ENCODE data around the gene TNFAIP1.

Gene TNFAIP1

GRCh38 chr17:28345419-28346198 is 10.0 kb downstream of the TNFAIP1 start:
- Mint-ChIP-seq H3K36me3 (ENCODE audit: low read depth) (peaks cover 41% of the 10 kb centered on the region), H3K4me1 (ENCODE audit: low read depth) (peaks cover 2% of the 10 kb centered on the region), H3K9me3 (no peaks in the 10 kb centered on the region), H3K27ac (no peak overlapping the region), H3K4me3 (no peak overlapping the region), H3K27me3 (ENCODE audit: low read depth) (no peaks in the 10 kb centered on the region)

GRCh38 chr17:28346199-28346580 is 10.6 kb downstream of the TNFAIP1 start:
- H3K27ac Mint-ChIP-seq, result no peak overlapping the region
- H3K4me3 Mint-ChIP-seq, result no peak overlapping the region
- no peaks in the 10 kb centered on the region for H3K9me3 Mint-ChIP-seq
- H3K4me1 Mint-ChIP-seq (ENCODE audit: low read depth), result peaks cover 2% of the 10 kb centered on the region
- H3K27me3 Mint-ChIP-seq (ENCODE audit: low read depth), result no peaks in the 10 kb centered on the region
- peaks cover 41% of the 10 kb centered on the region for H3K36me3 Mint-ChIP-seq (ENCODE audit: low read depth)

DNA sequence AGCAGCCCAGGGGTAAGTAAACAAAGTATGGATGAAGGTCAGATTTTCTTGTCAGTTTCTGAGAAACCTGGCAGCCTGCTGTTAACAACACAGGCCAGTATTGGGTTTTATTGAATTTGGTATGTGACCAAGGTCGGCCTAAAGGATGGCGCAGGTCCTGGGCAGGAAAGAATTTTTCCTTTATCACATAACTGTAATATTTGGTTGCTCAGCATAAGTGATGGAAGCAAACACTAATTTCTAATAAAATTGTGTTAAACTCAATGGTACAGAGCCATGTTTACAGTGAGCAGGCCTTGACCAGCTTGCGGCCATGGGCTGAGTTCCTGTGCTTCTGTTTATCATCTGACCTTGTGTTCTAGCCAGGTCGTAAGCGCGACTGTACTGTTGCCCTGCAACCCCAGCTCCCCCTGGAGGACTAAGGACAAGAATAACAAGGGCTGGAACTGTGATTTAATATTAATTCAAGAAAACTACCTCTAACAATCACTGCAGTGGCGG is 11.2 kb downstream of the TNFAIP1 start:
- H3K27ac Mint-ChIP-seq, result no peak overlapping the region
- no peaks in the 10 kb centered on the region for H3K9me3 Mint-ChIP-seq
- peaks cover 45% of the 10 kb centered on the region for H3K36me3 Mint-ChIP-seq (ENCODE audit: low read depth)
- no peaks in the 10 kb centered on the region for H3K27me3 Mint-ChIP-seq (ENCODE audit: low read depth)
- H3K4me3 Mint-ChIP-seq, result no peak overlapping the region
- peaks cover 2% of the 10 kb centered on the region for H3K4me1 Mint-ChIP-seq (ENCODE audit: low read depth)

GRCh38 chr17:28347261-28347891 is 11.8 kb downstream of the TNFAIP1 start:
- H3K9me3 Mint-ChIP-seq, result no peaks in the 10 kb centered on the region
- no peak overlapping the region for H3K27ac Mint-ChIP-seq
- no peak overlapping the region for H3K4me3 Mint-ChIP-seq
- H3K27me3 Mint-ChIP-seq (ENCODE audit: low read depth), result no peaks in the 10 kb centered on the region
- peaks cover 2% of the 10 kb centered on the region for H3K4me1 Mint-ChIP-seq (ENCODE audit: low read depth)
- peaks cover 45% of the 10 kb centered on the region for H3K36me3 Mint-ChIP-seq (ENCODE audit: low read depth)

DNA sequence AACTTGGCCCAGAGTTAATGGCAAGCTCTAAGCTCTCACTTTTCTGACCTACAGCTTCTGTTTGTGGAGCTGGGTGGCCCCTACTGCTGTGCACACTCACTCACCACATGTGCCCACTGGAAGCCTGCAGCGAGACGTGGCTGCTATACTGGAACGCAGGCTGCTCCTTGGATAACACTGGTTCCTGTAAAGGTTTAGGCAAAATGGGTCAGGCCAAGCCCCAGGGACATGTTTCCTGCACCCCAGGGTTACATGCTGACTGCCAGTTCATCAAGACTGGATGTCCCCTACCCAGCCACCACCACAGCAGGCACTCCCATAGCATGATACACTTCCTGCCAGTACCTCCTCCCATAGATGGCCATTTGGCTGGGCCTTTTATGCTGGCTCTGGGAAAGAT is 13.4 kb downstream of the TNFAIP1 start:
- H3K9me3 Mint-ChIP-seq, result no peaks in the 10 kb centered on the region
- peaks cover 52% of the 10 kb centered on the region for H3K36me3 Mint-ChIP-seq (ENCODE audit: low read depth)
- peaks cover 2% of the 10 kb centered on the region for H3K4me1 Mint-ChIP-seq (ENCODE audit: low read depth)
- H3K27me3 Mint-ChIP-seq (ENCODE audit: low read depth), result no peaks in the 10 kb centered on the region
- H3K4me3 Mint-ChIP-seq, result no peak overlapping the region
- no peak overlapping the region for H3K27ac Mint-ChIP-seq

GRCh38 chr17:28350271-28350670 is 14.7 kb downstream of the TNFAIP1 start:
- Mint-ChIP-seq H3K36me3 (ENCODE audit: low read depth) (peaks cover 57% of the 10 kb centered on the region), H3K27me3 (ENCODE audit: low read depth) (no peaks in the 10 kb centered on the region), H3K27ac (no peak overlapping the region), H3K4me1 (ENCODE audit: low read depth) (peaks cover 2% of the 10 kb centered on the region), H3K4me3 (no peak overlapping the region), H3K9me3 (no peaks in the 10 kb centered on the region)

- H3K4me3 Mint-ChIP-seq, result peak within 1 kb of the TSS; percentile 92
- no peaks in the 10 kb centered on the region for H3K27me3 Mint-ChIP-seq (ENCODE audit: low read depth)
- peaks cover 34% of the 10 kb centered on the region for H3K36me3 Mint-ChIP-seq (ENCODE audit: low read depth)
- peaks cover 27% of the 10 kb centered on the region for H3K4me1 Mint-ChIP-seq (ENCODE audit: low read depth)
- peak within 1 kb of the TSS; percentile 91 for H3K27ac Mint-ChIP-seq
- H3K9me3 Mint-ChIP-seq, result no peaks in the 10 kb centered on the region
These were observed 21.7 kb downstream of the TNFAIP1 start, which contains the start of gene POLDIP2 for GRCh38 chr17:28357061-28357900. Gene POLDIP2, minus strand, starts transcription at chr17:28357527. Its CDS starts 79 bp downstream, at chr17:28357448.

DNA sequence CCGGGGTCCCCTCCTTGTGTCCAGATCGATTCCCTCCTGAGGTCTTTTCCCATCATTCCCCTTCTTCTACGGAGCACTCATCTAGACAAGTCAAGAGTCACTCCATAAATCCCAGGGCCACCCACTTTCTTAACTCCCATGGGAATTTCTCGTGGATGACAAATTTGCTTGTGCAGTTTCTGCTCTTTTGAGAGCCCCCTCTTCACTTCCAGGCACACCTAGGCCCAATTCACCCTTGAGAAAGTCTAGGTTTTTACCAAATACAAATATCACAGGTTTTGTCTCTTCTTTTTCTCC is 22.3 kb downstream of the TNFAIP1 start:
- H3K4me3 Mint-ChIP-seq, result peak overlapping the region; percentile 86
- H3K4me1 Mint-ChIP-seq (ENCODE audit: low read depth), result peaks cover 27% of the 10 kb centered on the region
- no peaks in the 10 kb centered on the region for H3K27me3 Mint-ChIP-seq (ENCODE audit: low read depth)
- H3K9me3 Mint-ChIP-seq, result no peaks in the 10 kb centered on the region
- H3K36me3 Mint-ChIP-seq (ENCODE audit: low read depth), result peaks cover 32% of the 10 kb centered on the region
- H3K27ac Mint-ChIP-seq, result peak overlapping the region; percentile 91

DNA sequence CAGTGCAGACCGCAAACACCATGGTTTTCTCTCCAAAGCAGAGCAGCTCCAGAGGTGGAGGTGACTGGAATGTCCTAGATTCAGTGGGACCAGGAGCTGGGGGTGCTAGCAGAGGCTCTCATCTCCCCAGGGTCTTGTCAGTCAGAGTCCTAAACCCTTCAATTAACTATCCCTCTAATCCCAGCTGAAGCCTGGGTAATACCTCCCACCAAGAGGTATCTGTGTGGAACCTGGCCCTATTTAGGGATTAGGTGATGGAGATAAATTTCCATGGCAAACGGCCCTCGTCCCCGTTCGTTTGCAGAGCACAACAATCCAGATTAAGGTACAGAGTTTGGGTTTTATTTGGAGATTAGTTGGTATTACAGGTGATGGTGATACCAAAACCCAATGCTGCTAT is 27.6 kb downstream of the TNFAIP1 start:
- Mint-ChIP-seq H3K27ac (no peak overlapping the region), H3K9me3 (no peaks in the 10 kb centered on the region), H3K36me3 (ENCODE audit: low read depth) (peaks cover 14% of the 10 kb centered on the region), H3K4me1 (ENCODE audit: low read depth) (peaks cover 11% of the 10 kb centered on the region), H3K4me3 (no peak overlapping the region), H3K27me3 (ENCODE audit: low read depth) (no peaks in the 10 kb centered on the region)

GRCh38 chr17:28363776-28364650 is 28.5 kb downstream of the TNFAIP1 start:
- no peak overlapping the region for H3K4me3 Mint-ChIP-seq
- peaks cover 5% of the 10 kb centered on the region for H3K4me1 Mint-ChIP-seq (ENCODE audit: low read depth)
- no peaks in the 10 kb centered on the region for H3K9me3 Mint-ChIP-seq
- H3K27me3 Mint-ChIP-seq (ENCODE audit: low read depth), result no peaks in the 10 kb centered on the region
- peaks cover 14% of the 10 kb centered on the region for H3K36me3 Mint-ChIP-seq (ENCODE audit: low read depth)
- H3K27ac Mint-ChIP-seq, result no peak overlapping the region

GRCh38 chr17:28364665-28365363 is 29.3 kb downstream of the TNFAIP1 start, which contains the start of gene SEBOX:
Gene SEBOX, minus strand, starts transcription at chr17:28365199. Its CDS starts 48 bp downstream, at chr17:28365151.
- Mint-ChIP-seq H3K27ac (no peak within 1 kb of the TSS), H3K27me3 (ENCODE audit: low read depth) (no peaks in the 10 kb centered on the region), H3K9me3 (no peaks in the 10 kb centered on the region), H3K4me3 (no peak within 1 kb of the TSS), H3K4me1 (ENCODE audit: low read depth) (peaks cover 2% of the 10 kb centered on the region), H3K36me3 (ENCODE audit: low read depth) (peaks cover 11% of the 10 kb centered on the region)

DNA sequence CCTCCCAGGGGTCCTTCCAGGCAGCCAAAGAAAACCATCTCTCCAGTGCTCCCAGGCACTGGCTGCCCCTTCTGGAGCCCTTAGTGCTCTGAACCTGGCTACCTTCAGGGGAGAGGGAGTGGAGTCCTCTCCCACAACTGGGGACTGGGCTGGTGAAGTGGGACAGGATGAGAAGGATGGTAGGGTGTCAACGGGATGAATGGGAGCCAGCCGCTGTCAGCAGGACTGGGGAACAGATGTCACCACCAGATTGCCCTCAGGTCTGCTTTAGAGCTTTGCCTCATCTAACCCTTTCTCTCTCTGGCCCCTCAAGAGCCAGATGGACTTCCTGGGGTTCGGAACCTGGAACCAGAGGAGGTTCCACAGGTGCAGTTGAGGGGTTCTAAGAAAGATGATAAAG is 29.9 kb downstream of the TNFAIP1 start:
- Mint-ChIP-seq H3K4me3 (no peak overlapping the region), H3K4me1 (ENCODE audit: low read depth) (peaks cover 2% of the 10 kb centered on the region), H3K9me3 (no peaks in the 10 kb centered on the region), H3K27me3 (ENCODE audit: low read depth) (no peaks in the 10 kb centered on the region), H3K27ac (no peak overlapping the region), H3K36me3 (ENCODE audit: low read depth) (peaks cover 7% of the 10 kb centered on the region)

- Mint-ChIP-seq H3K4me3 (no peak overlapping the region), H3K27me3 (ENCODE audit: low read depth) (no peaks in the 10 kb centered on the region), H3K36me3 (ENCODE audit: low read depth) (peaks cover 2% of the 10 kb centered on the region), H3K4me1 (ENCODE audit: low read depth) (peaks cover 3% of the 10 kb centered on the region), H3K9me3 (no peaks in the 10 kb centered on the region), H3K27ac (no peak overlapping the region)
These were observed 31.0 kb downstream of the TNFAIP1 start for GRCh38 chr17:28366605-28367004.

Data from T-helper 1 cell treated with Interleukin-12 subunit alpha and Interleukin-12 subunit beta and Interleukin-4 antibody, amounts not matched to agents 30 μg/mL and 1 μg/mL, for 36 hours (primary cell).